NCI-H2081 (cell line): ENCODE data around the gene SECISBP2L.
"Not testable (repeated sequence)": the region's sequence is repeated elsewhere in the genome, so short reads cannot be mapped to it uniquely, and the experiment has no call there.

Experiments used
- DNase-seq, 2 experiments: peaks; one replicate each; lab custom pipeline; 2025; lab: John Stamatoyannopoulos, UW

Gene SECISBP2L, protein sequence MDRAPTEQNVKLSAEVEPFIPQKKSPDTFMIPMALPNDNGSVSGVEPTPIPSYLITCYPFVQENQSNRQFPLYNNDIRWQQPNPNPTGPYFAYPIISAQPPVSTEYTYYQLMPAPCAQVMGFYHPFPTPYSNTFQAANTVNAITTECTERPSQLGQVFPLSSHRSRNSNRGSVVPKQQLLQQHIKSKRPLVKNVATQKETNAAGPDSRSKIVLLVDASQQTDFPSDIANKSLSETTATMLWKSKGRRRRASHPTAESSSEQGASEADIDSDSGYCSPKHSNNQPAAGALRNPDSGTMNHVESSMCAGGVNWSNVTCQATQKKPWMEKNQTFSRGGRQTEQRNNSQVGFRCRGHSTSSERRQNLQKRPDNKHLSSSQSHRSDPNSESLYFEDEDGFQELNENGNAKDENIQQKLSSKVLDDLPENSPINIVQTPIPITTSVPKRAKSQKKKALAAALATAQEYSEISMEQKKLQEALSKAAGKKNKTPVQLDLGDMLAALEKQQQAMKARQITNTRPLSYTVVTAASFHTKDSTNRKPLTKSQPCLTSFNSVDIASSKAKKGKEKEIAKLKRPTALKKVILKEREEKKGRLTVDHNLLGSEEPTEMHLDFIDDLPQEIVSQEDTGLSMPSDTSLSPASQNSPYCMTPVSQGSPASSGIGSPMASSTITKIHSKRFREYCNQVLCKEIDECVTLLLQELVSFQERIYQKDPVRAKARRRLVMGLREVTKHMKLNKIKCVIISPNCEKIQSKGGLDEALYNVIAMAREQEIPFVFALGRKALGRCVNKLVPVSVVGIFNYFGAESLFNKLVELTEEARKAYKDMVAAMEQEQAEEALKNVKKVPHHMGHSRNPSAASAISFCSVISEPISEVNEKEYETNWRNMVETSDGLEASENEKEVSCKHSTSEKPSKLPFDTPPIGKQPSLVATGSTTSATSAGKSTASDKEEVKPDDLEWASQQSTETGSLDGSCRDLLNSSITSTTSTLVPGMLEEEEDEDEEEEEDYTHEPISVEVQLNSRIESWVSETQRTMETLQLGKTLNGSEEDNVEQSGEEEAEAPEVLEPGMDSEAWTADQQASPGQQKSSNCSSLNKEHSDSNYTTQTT

DNA sequence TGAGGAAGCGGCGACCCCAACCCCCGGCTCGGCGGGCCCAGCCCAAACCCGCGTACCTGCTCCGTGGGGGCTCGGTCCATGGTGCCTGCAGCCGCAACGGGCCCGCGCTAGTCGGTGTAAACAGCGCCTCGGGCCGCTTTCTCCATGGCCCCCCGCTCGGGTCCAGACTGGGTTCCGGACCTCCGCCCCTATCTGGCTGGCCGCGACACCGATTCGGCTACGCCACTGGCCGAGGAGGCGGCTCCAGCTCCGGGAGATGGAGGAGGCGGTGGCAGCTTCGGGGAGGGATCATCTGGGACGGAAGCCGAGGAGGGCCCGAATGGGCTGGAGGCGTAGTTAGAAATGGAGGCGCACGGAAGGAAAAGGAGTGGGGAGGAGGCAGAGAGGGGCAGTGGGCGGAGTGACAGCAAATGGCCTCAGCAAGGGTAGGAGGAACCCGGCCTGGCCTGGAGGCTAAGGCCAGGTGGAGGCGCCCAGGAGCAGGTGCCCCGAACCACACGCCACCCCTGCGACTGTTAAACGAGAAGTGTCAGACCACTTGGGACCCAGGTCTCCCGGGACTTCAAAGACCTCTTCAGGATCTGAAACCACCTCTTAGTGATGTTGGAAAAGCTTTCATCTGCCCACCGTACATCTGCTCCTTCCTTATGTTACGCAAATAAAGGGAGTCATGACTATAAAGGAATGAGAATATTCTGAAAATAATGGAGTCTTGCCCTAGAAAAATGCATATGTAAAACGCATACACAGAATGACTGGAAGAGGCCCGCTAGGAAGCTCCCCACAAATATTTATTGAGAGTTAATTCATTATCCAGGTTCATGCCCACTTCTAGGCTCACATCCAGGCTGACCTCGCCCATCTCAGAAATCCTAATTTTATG lies at the start of gene SECISBP2L:
Gene SECISBP2L (minus strand): TSS at position 227 of the 883 bp plus-strand sequence. CDS start 147 bp downstream, at position 80.
- peak; percentile 94 to 95 for DNase-seq

DNA sequence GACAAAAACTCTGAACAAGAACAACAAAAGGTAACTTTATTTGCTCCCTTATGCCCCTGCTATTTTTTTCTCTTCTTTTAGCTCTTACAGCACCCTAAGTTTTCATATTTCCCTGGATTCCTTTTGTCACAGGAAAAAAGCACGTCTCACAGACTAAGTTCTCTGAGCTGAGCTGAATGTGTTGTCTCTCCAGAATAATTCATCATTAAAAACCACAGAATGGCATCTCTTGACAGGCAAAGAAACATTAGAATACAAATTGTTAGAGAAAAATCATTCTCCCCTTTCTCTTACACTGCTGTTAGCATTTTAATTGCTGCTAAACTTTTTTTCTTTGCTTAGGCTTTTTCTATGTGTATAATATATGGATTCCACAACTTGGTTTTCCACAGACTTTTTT lies 48.7 kb upstream of the SECISBP2L start:
- no peak for DNase-seq

DNA sequence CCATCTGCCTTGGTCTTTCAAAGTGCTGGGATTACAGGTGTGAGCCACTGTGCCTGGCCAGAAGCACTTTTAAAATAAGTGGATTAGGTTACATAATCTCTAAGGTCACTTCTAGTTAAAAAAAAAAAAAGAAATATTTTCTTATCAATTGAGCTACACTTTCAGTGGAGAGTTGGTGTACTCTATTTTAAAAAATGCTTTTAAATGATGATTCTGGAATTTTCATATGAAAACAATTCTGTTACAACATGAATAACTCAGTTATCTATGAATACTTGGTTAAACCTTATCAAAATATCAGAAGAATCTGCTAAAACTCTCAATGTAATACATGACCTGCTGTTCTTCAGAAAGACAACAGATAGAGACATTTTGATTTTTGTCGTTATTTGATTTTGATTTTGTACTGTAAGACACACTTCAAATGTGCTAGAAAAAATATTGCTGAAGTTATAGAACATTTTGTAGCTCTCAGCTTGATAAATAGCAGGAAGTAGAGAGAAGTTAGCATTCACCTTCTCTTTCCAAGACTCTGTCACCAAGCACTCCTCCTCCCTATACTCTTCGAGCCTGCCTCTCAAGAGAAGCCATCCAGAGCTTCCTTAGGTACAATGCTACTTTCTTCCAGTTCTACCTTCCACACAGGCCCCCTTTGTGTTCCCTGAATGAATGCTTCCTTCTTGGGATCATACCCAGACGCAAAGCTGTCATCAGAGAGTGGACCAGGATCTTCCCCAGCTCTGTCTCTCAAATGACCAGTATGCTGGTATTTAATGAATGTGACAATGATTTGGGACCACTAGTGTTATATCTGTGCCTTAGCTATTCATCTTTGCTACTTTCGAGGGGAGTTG lies 47.2 kb upstream of the SECISBP2L start:
- DNase-seq: no peak

DNA sequence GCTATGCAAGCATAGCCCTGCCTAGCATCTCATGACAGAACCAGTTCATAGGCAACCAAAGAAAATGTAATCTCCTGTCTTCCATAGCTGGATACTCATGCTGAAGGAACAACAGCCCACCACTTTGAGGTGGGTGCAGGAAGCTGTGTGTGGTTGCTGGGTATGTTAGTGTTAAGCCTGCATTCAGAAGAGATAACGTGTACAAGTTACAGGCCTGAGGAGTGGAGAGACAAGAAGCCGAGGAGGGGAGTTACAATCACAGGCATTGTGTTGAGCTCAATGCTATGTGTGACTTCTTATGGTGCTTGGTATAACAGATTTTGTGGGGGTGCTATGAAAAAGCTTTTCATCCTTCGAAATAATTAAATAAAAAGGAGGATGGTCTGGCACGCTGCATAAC lies 42.8 kb upstream of the SECISBP2L start:
- DNase-seq: no peak

DNA sequence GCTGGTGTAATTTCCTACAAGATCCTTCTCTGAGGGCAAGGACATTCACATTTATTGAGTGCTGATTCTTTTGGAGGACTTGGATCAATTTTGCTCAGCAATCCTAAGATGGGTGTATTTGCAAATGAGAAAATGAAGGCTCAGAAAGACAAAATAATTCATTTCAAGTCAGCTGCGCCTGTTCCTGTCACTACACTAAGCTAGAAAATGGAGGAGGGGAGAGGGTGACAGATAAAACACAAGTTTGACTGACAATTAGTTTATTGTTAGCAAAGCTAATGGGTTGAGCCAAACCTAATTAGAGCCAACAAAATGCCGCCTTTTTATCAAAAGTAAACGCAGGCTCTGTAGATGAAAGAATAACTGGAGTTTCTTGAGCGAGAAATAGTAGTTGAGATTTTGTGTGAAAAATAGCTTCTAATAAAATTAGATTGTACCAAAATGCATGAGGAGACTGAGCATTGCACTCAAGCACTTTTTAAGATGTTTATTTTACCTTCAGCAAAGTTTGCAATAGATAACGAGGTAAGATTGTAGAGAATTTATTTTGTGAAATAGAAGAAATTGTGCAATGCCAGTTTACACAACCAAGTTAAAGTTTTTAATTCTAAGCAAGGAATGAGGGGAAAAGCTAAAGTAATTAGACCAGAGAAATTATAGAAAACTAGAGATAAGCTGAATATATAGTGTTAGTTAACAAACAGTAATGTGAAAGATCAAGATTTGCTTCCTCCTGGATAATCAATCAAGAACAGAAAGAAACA lies 39.6 kb upstream of the SECISBP2L start:
- no peak for DNase-seq

DNA sequence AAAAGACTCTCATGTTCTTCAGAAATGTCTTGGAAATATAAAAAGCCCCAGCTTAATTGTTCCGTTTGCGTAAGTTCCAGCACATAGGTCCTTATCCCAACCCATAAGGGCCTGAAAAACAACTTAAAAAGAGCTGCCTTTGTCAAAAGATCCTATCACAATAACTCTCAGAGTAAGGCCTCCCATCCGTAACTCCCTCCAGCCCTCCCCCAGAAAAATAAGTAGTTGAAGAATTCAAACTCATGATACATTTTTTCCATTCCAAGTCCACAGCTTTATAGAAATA lies 38.0 kb upstream of the SECISBP2L start:
- DNase-seq: no peak

DNA sequence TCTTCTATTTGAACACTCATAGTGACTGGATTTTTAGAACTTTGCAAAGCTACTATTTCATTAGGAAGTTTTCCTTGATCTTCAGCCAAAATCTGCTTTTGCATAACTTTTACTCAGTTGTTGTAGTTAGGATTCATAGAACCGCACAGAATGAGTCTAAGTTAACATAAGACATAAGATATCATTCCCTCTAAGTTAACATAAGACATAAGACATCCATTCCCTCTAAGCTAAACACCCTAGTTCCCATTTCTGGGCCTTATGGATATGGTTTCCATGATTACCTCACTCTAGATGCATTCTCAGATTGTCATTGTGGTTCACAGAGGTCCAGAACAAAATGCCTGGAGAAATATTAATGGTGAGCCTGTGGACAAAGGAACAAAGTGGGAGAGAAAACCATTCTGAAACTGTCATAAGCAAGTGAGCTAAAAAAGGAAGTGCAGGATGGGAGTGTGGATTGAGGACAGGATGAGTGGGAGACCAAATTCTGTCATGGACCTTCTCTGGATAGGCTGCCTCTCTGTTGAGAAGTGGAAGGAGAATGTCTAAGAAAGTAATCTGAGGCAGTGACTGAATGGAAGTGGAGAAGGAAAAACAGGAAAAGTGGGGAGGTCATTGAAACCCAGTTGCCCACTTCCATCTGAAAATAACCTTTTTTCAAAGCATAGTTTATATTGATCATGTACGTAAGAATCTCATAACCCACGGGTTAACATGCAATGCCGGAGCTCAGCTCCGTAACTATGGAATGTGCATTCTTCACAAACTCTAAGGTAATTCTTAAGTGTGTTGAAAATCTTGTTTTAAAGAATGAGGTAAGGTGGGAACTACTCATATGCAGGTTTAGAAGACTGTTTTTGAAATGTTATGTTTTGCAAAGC lies 37.4 kb upstream of the SECISBP2L start:
- DNase-seq: no peak

DNA sequence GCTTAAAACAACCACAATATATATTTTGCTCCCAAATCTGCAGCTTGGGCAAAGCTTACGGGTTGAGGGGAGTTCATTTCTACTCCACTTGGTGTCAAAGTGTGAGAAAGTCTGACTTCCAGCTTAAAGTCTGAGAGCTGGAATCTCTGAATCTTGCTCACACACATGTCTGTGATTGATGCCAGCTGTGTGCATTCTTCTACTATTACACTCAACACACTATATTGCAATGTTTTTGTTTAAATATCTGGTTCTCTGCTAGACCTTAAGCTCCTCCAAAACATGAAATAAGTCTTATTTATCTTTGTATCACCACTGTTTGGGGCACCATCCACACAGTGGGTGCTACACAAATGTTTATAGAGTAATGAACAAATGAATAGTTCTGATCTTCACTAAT lies 36.7 kb upstream of the SECISBP2L start:
- no peak for DNase-seq

DNA sequence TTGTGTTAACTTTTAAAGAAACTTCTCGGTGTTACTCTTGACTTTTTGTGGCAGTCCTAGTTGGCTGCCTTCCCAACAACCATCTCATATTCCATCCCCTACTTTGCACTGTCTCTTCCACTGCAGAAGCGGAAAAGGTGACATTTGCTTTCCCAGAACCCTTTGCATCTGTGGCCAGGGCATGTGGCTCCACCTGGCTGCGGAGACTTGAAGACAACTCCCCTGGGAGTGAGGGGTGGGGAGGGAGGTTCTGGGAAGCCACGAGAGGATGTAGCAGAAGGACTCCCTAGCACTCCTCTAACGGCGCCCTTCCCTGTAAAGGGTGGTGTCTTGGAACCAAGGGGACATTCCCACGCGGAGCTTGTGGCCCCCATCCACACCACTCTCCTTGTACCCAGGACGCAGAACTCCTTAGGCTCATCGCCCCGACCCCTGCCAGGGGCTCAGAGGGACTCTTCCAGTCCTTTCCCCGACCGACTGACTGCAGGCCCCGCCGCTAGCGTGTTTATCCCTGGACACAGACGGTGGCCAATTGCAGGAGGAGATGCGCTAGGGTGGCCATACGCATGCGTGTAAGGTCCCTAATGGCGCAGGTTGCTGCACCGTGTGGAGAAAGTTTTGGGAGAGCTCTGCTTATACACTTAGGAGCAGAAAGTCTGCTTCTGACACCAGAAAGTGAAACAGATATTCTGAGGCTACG lies 33.2 kb upstream of the SECISBP2L start:
- no peak for DNase-seq

DNA sequence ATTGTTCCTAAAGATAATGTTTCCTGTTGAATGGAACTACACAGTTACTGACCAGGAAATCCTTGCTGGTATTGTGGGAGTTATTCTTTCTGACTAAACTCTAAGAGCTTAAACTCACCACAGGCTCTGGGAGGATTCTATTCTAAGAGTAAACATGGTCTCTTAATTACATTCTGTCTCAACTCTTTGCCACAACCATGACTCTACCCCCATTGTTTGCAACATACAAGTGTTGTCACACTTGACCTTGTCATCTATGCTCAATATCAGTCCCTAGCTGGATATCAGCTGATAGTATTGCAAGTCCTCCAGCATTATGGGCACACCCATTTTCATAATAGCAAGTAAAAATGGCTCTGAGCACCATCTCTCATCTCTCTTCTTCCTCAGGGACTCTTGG lies 29.6 kb upstream of the SECISBP2L start:
- no peak for DNase-seq

DNA sequence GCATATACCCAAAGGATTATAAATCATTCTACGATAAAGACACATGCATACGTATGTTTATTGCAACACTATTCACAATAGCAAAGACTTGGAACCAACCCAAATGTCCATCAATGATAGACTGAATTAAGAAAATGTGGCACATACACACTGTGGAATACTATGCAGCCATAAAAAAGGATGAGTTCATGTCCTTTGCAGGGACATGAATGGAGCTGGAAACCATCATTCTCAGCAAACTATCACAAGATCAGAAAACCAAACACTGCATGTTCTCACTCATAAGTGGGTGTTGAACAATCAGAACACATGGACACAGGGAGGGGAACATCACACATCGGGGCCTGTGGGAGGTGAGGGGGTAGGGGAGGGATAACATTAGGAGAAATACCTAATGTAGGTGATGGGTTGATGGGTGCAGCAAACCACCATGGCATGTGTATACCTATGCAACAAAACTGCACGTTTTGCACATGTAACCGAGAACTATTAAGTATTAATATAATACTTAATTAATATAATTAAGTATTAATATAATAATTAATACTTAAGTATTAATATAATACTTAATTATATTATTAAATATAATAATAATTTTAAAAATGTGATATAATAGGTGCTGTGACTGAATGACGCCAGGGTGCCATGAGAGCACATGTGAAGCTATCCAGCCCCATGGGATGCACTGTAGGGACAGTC lies 28.5 kb upstream of the SECISBP2L start:
- DNase-seq: not testable (repeated sequence)

DNA sequence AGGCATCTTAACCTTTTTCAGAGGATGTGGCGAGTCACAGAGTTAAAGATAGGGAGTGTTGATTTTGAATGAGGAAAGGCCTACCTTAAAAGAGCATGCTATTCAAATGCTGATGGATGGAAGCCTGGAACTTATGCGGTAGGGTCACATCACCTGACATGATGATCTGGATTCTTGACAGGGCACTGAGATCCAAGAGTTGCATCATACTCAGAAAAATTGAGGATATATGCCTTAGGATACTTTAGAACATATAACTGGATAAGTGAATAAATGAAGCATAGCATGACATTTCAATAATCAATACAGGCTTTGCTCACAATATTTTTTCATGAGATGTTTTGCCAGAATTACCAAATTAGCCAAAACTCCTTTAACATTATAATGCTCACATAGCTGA lies 20.1 kb upstream of the SECISBP2L start:
- DNase-seq: no peak

DNA sequence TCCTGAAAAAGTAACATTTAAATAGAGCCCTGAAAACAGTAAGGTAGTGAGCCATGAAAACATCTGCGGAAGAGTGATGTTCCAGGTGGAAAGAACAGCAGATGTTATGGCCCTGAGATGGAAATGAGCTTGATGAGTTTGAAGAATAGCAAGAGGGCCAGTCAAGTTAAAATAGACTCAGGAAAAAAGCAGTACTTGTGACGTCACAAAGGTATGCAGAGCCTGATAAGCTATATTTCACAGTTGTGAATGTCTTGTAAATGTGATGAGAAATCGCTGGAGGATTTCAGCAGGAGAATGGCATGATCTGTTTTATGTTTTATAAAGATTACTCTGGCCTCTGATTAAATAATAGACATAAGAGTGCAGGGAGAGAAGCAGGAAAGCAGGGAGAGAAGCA lies 18.6 kb upstream of the SECISBP2L start:
- DNase-seq: no peak

DNA sequence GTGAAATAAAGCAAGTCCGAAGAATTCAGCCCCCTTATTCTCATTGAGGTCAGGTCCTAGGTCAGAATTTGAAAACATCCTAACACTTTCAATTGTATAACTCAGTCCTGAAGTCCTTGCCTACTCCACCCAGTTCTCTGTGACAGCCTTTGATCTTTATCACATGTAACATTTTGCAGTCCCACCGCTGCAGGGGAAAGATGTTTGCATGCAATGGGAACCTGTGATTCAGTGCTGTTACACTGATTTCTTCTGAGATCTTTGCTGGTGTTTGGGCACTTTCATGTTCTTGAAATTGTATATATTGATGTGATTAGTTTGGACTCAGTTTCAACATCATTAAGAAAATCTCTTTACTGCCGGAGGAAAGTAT lies 18.0 kb upstream of the SECISBP2L start:
- DNase-seq: no peak

DNA sequence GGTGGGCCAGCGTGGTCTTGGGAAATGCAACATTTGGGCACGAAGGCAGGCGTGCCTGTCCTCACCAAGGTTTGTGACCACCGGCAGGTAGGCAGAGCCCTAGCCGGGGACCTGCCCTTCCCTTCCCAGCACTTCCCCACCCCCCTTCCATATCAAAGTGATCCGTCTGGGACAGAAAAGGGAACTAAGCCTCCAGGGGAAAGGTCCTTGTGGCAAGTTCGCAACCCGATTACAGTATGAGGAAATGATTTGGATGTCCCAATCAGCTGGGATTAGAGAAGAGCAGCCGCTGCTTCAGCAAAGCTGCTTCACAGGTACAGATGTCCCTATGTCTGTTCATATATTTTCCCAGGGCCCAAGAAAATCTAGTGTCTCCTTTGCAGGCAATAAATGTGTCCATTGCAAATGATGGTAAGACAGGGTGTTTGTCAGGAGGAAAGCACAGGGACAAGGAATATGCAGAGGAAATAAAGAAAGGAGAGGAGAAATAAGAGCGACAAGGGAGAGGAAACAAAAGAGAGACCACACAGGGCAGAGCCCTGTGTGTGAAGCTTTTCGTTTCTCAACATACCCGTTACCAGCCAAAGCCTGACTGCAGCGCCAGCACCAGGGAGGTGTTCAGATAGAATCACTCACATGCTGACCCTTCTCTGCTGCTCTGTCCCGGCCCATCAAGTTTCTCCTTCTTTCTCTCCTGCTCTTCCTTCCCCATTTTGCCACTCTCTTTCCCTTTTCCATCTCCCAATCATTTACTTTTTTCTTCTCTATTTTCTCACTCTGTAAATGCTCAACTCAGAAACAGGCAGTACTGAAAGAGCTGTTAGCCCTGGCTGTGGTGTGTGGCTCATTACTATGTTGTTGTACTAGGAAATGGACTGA lies 17.4 kb upstream of the SECISBP2L start:
- DNase-seq: no peak

DNA sequence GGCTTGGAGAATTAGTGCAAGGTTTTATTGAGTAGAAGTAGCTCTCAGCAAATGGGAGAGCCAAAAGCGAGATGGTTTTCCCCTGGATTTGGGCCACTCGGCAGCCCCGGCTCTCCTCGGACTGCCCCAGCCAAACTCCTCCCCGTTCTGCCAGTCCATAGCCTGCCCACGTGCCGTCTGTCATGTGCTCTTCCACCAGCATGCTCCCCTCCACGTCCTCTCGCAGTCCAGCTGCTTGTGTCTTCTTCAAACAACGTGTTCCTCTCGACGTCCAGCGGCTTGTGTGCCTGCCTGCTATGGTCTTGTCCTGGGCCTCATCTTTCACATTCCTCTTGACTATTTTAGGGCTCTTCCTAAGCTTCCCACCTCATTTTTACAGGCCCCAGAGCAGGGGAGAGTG lies 16.7 kb upstream of the SECISBP2L start:
- no peak for DNase-seq
